SU-DHL-6 (cell line): ENCODE data around the gene MORC2.

ENCODE experiments used
- H2AFZ ChIP-seq: fragments of 200-600 bp; sonication (generic); 2 replicates; pipeline ENCODE4 v1.6.1; 2014; ENCODE audit warnings: low read depth, mild to moderate bottlenecking, moderate library complexity, mixed read lengths, antibody characterized with exemption, low read length; ENCODE audit not compliant: severe bottlenecking
- H3F3A ChIP-seq: fragments of 200-600 bp; shearing (Covaris generic); 2 replicates; pipeline ENCODE4 v1.6.0; 2016; ENCODE audit warnings: antibody characterized with exemption, mild to moderate bottlenecking; ENCODE audit not compliant: insufficient read depth
- H3K27ac ChIP-seq: fragments of 200-600 bp; sonication (generic); 2 replicates; pipeline ENCODE4 v1.5.1; 2016; ENCODE audit warnings: low read depth, mild to moderate bottlenecking, low read length, moderate library complexity, mixed read lengths
- H3K27me3 ChIP-seq: fragments of 200-600 bp; sonication (generic), shearing (Covaris generic); 2 replicates; pipeline ENCODE4 v1.6.0; 2014; ENCODE audit warnings: mild to moderate bottlenecking, low read length
- H3K36me3 ChIP-seq: fragments of 200-600 bp; sonication (generic); 2 replicates; pipeline ENCODE4 v1.6.1; 2014; ENCODE audit warnings: mild to moderate bottlenecking, low read length, mixed read lengths
- H3K4me2 ChIP-seq: fragments of 300-600, 200-600 bp; shearing (Covaris generic), sonication (generic); 2 replicates; pipeline ENCODE4 v1.6.0; 2014; ENCODE audit warnings: low read length, low read depth, mild to moderate bottlenecking; ENCODE audit not compliant: poor library complexity, severe bottlenecking
- H3K4me3 ChIP-seq: fragments of 200-600 bp; sonication (generic); 2 replicates; pipeline ENCODE4 v1.5.1; 2014; ENCODE audit warnings: antibody characterized with exemption, low read length, mild to moderate bottlenecking, mixed read lengths; ENCODE audit not compliant: insufficient read depth, poor library complexity, severe bottlenecking
- H3K79me2 ChIP-seq: fragments of 200-600 bp; sonication (generic); 2 replicates; pipeline ENCODE4 v1.6.1; 2014; ENCODE audit warnings: mild to moderate bottlenecking, low read length, moderate library complexity; ENCODE audit not compliant: insufficient read depth
- H3K9ac ChIP-seq: fragments of 200-600 bp; sonication (generic); 2 replicates; pipeline ENCODE4 v1.7.0; 2014; ENCODE audit warnings: mild to moderate bottlenecking, low read length
- H3K9me2 ChIP-seq: fragments of 200-600 bp; sonication (generic); replicated peaks from 2 replicates; pipeline ENCODE4 v1.6.1; 2014; ENCODE audit warnings: low read length; ENCODE audit not compliant: insufficient read depth
- H3K9me3 ChIP-seq: fragments of 200-600 bp; sonication (generic); 2 replicates; pipeline ENCODE4 v1.6.1; 2014; ENCODE audit warnings: low read length, mixed read lengths; ENCODE audit not compliant: insufficient read depth
- H4K20me1 ChIP-seq: fragments of 200-600 bp; sonication (generic); 2 replicates; pipeline ENCODE4 v1.6.1; 2014; ENCODE audit warnings: low read depth, mild to moderate bottlenecking, antibody characterized with exemption, low read length, moderate library complexity, mixed read lengths
- CTCF ChIP-seq: fragments of 200-600 bp; sonication (generic); IDR thresholded peaks from one replicate; pipeline ENCODE4 v1.5.1; 2017; ENCODE audit warnings: antibody characterized with exemption, mild to moderate bottlenecking, low read length, moderate library complexity; ENCODE audit not compliant: insufficient read depth, poor library complexity, severe bottlenecking
- EZH2phosphoT487 ChIP-seq: fragments of 200-600 bp; sonication (generic), shearing (Covaris generic); conservative IDR thresholded peaks from 2 replicates; pipeline ENCODE4 v1.6.1; 2018; ENCODE audit warnings: mild to moderate bottlenecking, antibody characterized with exemption, low read length, moderate library complexity, mixed read lengths

Gene MORC2

DNA sequence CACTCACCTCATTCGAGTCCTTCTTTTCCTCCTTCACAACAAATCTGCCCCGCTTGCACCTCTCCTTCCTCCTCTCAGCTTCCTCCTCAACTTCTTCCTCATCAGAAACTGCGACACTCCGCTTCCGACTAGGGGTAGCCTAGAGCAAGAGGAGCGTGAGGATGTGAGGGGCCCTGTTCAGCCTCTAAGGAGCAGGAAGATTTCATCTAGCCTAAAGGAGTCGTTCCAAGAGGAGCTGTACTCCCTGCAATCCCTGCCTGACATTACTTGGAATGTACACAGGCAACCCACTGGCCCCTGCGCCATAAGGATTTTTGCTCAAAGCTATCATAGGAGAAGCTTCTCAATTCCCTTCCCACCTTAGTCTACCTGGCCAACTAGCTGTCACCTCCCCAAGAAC, 34.5 kb downstream of the MORC2 start:
- TF ChIP-seq EZH2phosphoT487 (no peak), CTCF (no peak)
- Histone ChIP-seq H3K4me2 (no peak overlapping the region), H3K9me2 (no peaks in the 10 kb centered on the region), H4K20me1 (no peaks in the 10 kb centered on the region), H3F3A (no peaks in the 10 kb centered on the region), H2AFZ (no peak overlapping the region), H3K36me3 (peaks cover 16% of the 10 kb centered on the region; the same call in 1 of the 2 replicates), H3K9me3 (no peaks in the 10 kb centered on the region), H3K4me3 (no peak overlapping the region), H3K27ac (no peak overlapping the region), H3K79me2 (no peaks in the 10 kb centered on the region), H3K27me3 (no peaks in the 10 kb centered on the region), H3K9ac (no peak overlapping the region)

GRCh38 chr22:30933457-30933856, 35.1 kb downstream of the MORC2 start:
- Histone ChIP-seq H4K20me1 (no peaks in the 10 kb centered on the region), H2AFZ (no peak overlapping the region), H3K79me2 (no peaks in the 10 kb centered on the region), H3K4me2 (no peak overlapping the region), H3K4me3 (no peak overlapping the region), H3K36me3 (peaks cover 16% of the 10 kb centered on the region; the same call in 1 of the 2 replicates), H3K27ac (no peak overlapping the region), H3F3A (no peaks in the 10 kb centered on the region), H3K9ac (no peak overlapping the region), H3K27me3 (no peaks in the 10 kb centered on the region), H3K9me2 (no peaks in the 10 kb centered on the region), H3K9me3 (no peaks in the 10 kb centered on the region)
- TF ChIP-seq CTCF (no peak), EZH2phosphoT487 (no peak)

DNA sequence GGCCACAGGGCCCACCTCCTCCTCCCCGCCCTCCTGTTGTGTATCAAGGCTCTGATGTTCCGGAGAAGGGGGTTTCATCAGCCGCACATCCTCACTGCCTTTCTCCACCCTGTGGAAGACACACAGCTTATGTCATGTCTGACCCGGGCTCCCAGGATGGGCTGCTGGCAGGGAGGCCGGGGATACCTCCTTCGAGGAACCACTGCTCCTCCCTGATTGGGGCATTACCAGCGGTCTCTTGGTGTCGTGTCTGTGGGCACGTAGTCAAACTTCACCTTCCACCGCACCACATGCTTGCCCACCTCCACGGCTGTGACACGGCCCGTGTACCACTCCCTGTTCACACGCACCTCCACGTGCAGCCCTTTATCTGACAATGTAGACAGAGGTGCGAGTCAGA, 35.9 kb downstream of the MORC2 start:
- Histone ChIP-seq H3F3A (no peaks in the 10 kb centered on the region), H3K79me2 (no peaks in the 10 kb centered on the region), H3K36me3 (peaks cover 14% of the 10 kb centered on the region; the same call in 1 of the 2 replicates), H3K9me2 (no peaks in the 10 kb centered on the region), H4K20me1 (no peaks in the 10 kb centered on the region), H3K27ac (no peak overlapping the region), H3K4me2 (no peak overlapping the region), H3K9ac (no peak overlapping the region), H3K9me3 (no peaks in the 10 kb centered on the region), H3K4me3 (no peak overlapping the region), H3K27me3 (no peaks in the 10 kb centered on the region), H2AFZ (no peak overlapping the region)
- TF ChIP-seq EZH2phosphoT487 = no peak
- no peak for TF ChIP-seq CTCF
